T-helper 9 cell (primary cell): ENCODE measurements around the gene CARD9.
A peak's percentile ranks its signal among the peaks of the same experiment; 100 is the strongest.

Experiments used
- DNase-seq: peaks from one replicate; pipeline ENCODE4 v3.0.0-alpha.2; 2020

Gene CARD9

GRCh38 chr9:136379003-136379287 lies 5.5 kb upstream of the CARD9 start:
- DNase-seq = no peak

GRCh38 chr9:136378170-136379002 lies 4.9 kb upstream of the CARD9 start:
- DNase-seq = no peak

DNA sequence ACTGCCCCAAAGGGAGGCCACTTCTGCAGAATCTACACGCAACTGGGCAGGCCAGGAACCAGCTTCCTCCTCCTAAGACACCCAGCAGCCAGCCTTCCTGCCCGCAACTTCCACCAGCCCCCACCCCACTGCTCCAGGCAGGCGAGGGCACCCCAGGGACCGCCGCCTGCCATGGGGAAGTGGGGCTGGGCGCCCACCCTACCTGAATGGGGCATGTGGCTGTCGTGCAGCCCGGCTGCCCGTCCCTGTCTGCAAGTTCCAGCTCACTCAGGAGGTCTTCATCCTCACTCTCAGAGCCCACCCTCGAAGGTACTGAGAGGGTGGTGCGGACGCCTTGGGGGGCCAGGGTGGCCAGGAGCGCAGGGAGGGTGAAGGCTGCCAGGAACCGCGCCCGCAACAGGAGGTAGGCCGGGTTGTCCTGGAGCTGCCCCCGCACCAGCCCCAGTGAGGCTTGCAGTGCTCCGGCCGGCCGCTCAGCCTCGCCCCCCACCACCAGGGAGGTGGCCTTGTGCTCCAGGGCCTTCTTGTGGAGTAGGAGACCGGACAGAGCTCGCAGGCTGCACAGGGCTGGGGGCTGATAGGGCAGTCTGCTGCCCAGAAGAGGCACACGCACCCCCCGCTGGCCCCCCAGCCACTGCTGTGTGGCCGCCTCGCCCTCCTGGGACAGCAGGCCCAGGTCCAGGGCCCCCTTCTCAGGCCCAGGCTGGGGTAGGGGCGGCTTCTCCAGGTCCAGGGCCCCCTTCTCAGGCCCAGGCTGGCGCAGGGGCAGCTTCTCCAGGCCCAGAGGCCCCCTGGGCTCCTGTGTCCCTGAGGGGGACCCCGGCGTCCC lies 4.1 kb upstream of the CARD9 start:
- DNase-seq = no peak

DNA sequence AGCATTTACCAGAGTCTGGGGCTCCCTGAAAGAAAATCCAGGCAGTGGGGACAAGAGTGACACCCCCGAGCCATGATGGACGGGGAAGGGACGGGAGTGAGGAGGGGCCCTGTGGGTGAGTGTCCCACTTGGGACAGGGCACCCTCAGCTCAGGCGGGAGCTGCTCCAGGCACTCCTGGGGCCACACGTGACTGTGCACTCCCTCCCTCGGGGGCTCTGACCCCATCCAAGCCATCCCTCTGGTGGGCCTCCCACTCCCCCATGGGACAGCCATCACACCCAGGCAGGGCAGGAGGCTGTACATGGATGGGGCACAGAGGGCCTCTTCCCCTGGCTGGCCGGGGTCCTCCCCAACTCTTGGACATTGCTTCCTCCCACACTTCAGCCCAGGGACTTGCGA lies 3.0 kb upstream of the CARD9 start:
- no peak for DNase-seq

DNA sequence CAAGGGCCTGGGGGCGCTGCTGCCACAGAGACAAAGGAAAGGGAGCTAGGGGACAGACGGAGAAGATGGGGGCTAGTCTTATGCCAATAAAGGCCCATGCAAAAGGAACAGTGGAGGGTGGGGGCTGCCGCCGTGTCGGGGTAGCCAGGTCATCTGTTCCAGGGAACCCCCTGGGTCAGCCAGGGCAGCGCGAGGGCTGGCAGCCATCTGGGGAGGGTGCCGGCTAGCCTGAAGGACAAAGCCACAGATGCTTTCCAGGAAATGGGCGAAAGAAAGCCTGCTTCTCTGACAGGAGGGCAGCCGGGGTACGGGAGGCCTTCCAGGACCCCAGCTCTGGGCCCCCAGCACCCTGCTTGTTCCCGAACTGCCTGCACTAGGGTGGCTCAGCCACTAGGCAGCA lies 1.6 kb upstream of the CARD9 start:
- DNase-seq = no peak

GRCh38 chr9:136374183-136374575 lies 710 bp upstream of the CARD9 start:
- no peak for DNase-seq

GRCh38 chr9:136372561-136373299 lies 739 bp downstream of the CARD9 start:
- DNase-seq = no peak

DNA sequence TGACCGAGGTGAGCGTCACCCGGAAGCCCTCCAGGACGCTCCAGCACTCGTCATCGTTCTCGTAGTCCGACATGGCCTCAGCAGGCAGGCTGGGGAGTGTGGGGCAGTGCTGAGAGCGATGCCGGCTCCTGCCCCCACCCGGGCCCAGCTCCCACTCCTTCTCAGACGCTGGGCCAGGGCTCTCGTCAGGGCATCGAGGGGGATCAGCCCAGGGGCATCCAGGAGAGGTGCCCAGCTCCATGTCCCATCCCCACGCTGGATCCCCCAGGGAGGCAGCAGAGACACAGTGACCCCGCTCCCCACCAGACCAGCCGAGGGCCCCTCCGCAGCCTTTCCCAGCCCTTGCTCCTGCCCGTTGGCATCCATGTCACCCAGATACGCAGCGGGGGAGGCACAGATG lies 1.5 kb downstream of the CARD9 start:
- DNase-seq = no peak

DNA sequence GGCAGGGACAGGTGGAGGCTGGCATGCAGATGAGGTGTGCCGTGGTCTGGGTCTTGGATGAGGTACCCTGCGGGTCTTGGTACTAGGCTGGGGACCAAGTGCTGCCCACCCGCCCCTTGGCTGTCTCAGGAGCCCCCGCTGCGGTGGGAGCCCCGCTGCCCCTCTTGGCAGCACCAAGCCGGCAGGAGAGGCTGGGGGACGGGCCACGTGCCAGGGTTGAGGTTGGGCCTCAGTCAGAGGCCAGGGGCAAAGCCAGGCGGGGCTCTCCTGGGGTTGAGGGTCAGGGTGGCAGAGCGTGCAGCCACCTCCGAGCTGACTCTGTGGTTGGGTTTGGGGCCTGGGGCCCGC lies 2.0 kb downstream of the CARD9 start:
- DNase-seq = no peak

DNA sequence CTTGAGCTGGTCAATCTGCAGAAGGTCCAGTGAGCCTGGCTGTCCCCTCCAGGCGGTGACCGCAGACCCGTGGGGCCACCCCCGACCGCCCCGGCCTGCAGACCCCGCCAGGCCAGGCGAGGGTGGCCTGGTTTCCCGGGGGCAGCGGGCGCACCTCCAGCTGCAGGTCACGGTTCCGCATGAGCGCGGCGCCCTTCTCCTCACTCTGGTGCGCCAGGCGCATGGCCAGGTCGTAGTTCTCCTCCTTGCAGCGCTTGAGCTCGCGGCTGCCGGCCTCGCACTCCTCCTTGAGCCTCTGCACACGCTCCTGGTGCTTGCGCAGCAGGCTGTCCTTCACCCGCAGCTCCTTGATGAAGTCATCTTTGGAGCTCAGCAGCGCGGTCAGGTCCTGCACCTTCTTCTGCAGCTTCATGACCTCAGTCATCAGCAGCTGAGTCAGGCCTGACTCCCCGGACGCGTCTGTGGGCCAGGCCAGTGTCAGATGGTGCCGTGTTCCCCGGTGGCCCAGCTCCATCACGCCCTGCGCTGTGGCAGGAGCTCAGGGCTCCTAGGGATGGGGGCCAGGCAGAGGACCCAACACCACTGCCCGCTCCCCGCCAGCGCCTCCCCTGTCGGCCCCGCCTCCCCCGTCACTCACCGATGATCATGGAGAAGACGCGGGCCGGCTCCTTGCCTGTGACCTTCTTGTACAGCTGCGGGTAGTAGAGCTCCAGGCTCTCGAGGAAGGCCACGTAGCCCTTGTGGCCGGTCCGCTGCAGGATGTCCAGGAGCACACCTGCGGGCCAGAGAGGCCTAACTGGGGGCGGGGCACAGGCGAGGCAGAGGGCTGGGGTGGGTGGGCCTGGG lies 2.6 kb downstream of the CARD9 start:
- no peak for DNase-seq

- no peak for DNase-seq
Observed at GRCh38 chr9:136370037-136370436, 3.4 kb downstream of the CARD9 start.

DNA sequence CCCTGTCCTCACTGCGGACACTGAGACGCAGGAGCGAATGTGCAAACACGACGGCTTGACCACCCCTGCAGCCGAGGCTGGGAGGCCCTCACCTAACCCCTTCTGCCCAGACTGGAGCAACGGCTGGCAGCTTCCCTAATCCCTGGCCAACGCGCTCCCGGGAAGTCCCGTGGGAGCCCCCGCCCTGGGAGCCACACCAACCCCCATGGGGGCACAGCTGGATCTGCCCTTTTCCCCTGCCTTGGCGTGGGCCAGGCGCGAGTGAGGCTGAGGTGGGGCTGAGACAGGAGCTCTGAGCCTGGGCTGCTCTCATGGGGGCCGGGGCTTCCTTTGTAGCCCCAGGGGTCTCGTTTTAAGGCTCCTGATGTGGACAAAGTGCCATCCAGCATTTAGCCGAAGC lies 5.3 kb downstream of the CARD9 start:
- DNase-seq = no peak

- no peak for DNase-seq
Observed at GRCh38 chr9:136367296-136368145, 5.9 kb downstream of the CARD9 start.

GRCh38 chr9:136366826-136367225 lies 6.6 kb downstream of the CARD9 start:
- no peak for DNase-seq

DNA sequence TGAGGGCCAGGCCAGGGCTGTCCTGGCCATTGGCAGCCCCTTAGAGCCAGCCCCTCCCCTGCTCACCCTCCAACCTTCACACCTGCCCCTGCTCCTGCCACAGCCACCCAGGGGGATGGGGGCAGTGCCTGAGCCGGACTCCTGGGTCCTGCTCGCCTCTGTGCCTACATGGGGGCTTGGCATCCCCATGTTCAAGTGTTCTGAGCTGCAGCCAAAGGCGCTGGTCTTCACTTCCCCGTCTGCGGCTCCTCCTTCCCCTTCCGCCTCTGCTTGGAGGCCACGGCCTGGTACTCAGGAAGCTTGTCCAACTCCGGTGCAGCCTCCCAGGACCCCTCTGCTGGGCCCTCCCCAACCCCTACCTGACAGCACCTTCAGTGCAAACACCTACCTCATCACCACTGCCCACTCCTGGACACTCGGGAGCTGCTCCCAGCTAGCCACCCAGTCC lies 7.7 kb downstream of the CARD9 start:
- DNase-seq = no peak

DNA sequence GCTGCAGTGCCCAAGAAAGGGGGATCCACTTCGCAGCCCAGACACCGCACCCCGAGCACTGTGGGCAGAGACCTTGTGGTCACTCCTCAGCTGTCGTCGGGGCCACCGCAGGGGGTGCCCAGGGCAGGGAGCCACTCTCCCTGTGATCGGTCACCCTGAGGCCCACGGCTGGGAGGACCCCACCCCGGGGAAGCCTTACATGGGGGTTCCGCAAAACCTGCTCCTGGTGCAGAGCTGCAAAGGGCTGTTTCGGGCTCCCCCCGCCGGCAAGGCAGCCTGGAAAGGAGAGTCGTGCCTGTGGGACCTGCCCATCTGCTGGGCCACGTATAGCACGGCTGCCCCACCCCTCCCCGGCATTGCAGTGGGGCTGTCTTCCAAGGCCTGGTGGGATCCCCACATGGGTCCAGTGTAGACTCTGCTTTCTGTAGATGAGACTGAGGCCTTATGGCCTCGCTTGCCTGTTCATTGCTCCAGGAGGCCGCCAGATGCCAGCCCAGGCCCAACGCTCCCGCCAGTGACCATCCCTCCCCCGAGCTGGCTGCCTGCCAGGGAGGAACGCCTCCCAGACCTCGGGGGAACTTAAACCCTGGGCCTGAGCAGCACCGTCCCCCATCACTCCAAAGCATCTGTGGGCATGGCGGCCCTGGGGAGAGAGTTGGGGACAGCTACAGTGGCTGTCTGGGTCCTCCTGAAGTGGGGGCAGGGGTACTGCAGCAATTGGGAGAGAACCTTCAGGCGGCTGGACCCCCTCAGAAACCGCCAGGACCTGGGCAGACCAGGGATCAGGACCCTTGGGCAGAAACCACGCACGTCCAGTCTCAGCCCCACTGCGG lies 8.3 kb downstream of the CARD9 start:
- no peak for DNase-seq

DNA sequence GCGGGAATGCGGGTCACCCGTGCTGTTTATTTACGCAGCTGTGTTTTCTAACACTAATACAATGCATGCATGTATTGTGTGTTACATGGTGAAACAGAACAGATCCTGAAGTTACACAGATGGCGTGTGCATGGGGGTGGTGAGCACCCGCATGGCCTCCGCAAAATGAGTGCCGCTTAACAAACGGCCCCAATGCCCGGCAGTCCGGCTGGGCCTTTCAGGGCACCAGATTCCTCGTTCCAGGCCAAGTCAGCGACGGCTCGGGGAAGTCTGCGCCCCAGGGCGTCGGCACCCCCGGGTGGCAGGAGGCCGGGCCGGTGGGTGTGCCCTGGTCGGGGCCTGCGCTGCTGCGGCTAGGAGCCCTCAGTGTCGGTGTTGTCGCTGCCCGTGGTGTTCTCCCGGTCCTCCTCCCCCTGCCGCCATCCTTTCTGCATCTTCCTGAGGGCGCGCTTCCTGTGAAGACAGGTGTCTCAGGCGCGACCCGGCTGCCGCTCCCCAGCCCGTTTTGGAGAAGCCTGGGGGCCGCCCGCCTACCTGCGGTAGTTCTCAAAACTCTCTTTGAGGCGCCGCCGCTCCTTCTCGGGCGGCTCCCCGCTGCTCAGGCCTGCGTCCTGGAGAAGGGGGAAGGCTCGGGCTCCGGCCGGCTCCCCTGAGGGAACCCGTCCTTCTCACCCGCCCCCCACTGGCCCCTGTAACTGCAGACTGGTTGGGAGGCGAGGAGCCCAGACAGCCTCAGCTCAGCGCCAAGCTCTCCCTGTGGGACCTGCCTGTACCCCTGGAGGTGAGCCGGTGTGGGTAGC lies 9.3 kb downstream of the CARD9 start:
- no peak for DNase-seq

DNA sequence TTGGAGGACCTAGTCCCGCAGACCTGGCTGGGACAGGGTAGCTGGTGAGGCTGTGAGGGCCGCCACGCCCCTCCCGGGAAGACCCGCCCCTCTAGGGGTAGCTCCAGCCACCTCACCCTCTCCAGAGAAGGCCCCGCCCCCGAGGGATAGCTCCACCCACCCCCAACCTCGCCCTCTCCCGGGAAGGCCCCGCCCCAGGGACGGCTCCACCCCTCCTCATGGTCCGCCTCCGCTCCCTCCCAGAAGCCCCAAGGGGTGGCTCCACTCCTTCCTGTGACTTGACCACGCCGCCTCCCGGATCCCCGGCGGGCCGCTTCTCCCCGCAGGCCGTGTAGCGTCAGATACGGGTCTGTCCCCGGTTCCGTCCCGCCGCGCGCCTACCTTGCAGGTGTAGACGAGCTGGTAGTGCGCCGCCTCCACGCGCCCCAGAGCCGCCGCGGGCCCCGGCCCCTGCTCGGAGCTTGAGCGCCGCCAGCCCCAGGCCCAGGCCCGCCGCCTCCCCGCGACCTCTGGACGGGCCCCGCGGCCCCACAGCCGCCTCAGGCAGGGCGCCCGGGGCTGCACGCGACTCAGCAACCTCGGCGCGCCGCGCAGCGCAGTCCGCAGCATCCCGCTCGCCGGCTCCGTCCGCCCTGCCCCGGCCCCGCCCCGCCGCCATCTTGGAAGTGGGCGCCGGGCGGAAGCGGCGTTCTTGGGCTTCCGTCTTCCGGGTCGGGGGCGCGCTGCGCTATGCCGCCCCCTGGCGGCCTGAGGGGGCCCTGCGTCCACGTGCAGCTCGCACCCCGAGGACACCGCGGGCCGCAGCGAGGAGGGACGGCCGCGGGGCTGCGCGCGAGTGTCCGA lies 10.1 kb downstream of the CARD9 start, which contains the start of gene DNLZ:
Gene DNLZ, minus strand, starts transcription at position 639 of the 843 bp plus-strand sequence. Its CDS starts 30 bp downstream, at position 609.
- peak; percentile 90 for DNase-seq

DNA sequence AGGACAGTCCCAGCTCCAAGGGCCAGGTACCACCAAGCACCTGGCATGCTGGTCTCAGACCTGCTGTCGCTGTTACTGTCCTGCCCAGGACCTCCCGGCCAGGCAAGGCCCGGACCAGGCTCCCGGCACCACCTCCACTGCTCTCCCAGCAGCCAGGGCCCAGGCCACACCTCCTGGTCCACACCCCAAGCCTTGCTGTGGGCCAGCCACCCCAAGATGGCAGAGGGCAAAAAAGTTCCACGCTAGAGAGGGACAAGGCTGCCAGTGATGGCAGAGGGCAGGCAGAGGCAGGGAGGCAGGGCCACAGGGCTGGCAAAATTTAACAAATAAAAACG lies 11.1 kb downstream of the CARD9 start:
- no peak for DNase-seq
